HepG2 (cell line): ENCODE measurements around the gene KRT38.
A peak's percentile ranks its signal among the peaks of the same experiment; 100 is the strongest.

ENCODE experiments used
- CEBPB ChIP-seq: IDR thresholded peaks from 2 replicates; pipeline ENCODE4 v1.6.1; 2011; ENCODE audit warnings: low read depth, low read length, improper control_type of control experiment, borderline replicate concordance
- HNRNPL ChIP-seq: fragments of 200-400 bp; formaldehyde crosslinking; IDR thresholded peaks from 2 replicates; pipeline ENCODE4 v1.6.1; 2017; ENCODE audit warnings: mild to moderate bottlenecking, low read depth, low read length
- MXI1 ChIP-seq: IDR thresholded peaks from 3 replicates; pipeline ENCODE4 v1.6.1; 2012; ENCODE audit warnings: low read depth, low read length, inconsistent platforms, borderline replicate concordance
- POLR2A ChIP-seq, 2 experiments: IDR thresholded peaks; 2 replicates each; pipeline ENCODE4 v1.6.1; 2011; ENCODE audit warnings: low read depth in 2 of 2, low read length in 2 of 2, mild to moderate bottlenecking in 1 of 2, moderate library complexity in 1 of 2; ENCODE audit not compliant: insufficient read depth in 1 of 2
- SMC3 ChIP-seq: IDR thresholded peaks from 2 replicates; pipeline ENCODE4 v1.6.1; 2011; ENCODE audit warnings: low read length, improper control_type of control experiment
- ZIK1 ChIP-seq: sonication (generic); formaldehyde crosslinking; IDR thresholded peaks from 2 replicates; pipeline ENCODE4 v1.5.0; 2020; ENCODE audit warnings: mild to moderate bottlenecking, low read depth, missing genetic modification reagents, borderline replicate concordance
- TF ChIP-seq, protein P1 (sequence below): sonication (generic); formaldehyde crosslinking; IDR thresholded peaks from 2 replicates; pipeline ENCODE4 v1.8.1; 2022; ENCODE audit warnings: mild to moderate bottlenecking, missing genetic modification reagents
- TF ChIP-seq, protein P2 (sequence below), 2 experiments: sonication (generic) in 1 of 2; formaldehyde crosslinking in 1 of 2; IDR thresholded peaks; 2 replicates each; pipeline versions ENCODE4 v1.6.1 to v1.9.0; 2014 to 2022; ENCODE audit warnings: antibody characterized with exemption in 1 of 2, borderline replicate concordance in 1 of 2, inconsistent platforms in 1 of 2, low read depth in 1 of 2, missing genetic modification reagents in 1 of 2
- TF ChIP-seq, protein P3 (sequence below): sonication (generic); formaldehyde crosslinking; IDR thresholded peaks from 2 replicates; pipeline ENCODE4 v1.5.0; 2020; ENCODE audit warnings: mild to moderate bottlenecking, missing genetic modification reagents, moderate library complexity
- TF ChIP-seq, protein P4 (sequence below), 2 experiments: IDR thresholded peaks; 2 replicates each; pipeline ENCODE4 v1.6.1; 2011 to 2012; ENCODE audit warnings: low read length in 2 of 2, borderline replicate concordance in 1 of 2, low read depth in 1 of 2, mild to moderate bottlenecking in 1 of 2, moderate library complexity in 1 of 2
- TF ChIP-seq, protein P5 (sequence below): sonication (generic); formaldehyde crosslinking; IDR thresholded peaks from 2 replicates; pipeline ENCODE4 v1.8.1; 2023; ENCODE audit warnings: mild to moderate bottlenecking, missing genetic modification reagents

DNA sequence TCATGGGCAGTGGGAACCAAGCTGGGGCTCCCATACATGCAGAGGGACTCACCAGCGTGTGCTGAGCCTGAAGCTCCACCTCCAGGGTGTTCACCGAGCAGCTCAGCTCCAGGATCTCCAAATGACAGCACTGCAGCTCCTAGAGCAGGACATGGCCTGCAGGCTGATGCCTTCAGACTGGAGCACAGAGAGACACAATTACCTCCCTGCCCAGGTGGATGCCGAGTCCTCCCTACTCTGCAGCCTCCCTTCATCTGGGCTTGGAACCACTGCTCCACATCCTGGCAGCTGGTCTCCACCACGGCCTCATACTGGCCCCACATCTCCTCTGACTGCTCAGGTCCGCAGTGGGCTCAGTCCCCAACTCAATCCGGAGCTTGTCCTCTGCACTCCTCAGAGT is 8.2 kb upstream of the KRT38 start:
- no peak for TF ChIP-seq POLR2A (IDR thresholded peaks at IDR 0.05; ENCODE audit: insufficient read depth in 1 of 2, low read depth in 2 of 2, low read length in 2 of 2)
- no peak for TF ChIP-seq SMC3
- TF ChIP-seq HNRNPL = no peak
- TF ChIP-seq ZIK1 = no peak
- TF ChIP-seq, protein P1, sequence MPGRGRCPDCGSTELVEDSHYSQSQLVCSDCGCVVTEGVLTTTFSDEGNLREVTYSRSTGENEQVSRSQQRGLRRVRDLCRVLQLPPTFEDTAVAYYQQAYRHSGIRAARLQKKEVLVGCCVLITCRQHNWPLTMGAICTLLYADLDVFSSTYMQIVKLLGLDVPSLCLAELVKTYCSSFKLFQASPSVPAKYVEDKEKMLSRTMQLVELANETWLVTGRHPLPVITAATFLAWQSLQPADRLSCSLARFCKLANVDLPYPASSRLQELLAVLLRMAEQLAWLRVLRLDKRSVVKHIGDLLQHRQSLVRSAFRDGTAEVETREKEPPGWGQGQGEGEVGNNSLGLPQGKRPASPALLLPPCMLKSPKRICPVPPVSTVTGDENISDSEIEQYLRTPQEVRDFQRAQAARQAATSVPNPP (CRISPR knock-in tag) = no peak
- TF ChIP-seq, protein P2, sequence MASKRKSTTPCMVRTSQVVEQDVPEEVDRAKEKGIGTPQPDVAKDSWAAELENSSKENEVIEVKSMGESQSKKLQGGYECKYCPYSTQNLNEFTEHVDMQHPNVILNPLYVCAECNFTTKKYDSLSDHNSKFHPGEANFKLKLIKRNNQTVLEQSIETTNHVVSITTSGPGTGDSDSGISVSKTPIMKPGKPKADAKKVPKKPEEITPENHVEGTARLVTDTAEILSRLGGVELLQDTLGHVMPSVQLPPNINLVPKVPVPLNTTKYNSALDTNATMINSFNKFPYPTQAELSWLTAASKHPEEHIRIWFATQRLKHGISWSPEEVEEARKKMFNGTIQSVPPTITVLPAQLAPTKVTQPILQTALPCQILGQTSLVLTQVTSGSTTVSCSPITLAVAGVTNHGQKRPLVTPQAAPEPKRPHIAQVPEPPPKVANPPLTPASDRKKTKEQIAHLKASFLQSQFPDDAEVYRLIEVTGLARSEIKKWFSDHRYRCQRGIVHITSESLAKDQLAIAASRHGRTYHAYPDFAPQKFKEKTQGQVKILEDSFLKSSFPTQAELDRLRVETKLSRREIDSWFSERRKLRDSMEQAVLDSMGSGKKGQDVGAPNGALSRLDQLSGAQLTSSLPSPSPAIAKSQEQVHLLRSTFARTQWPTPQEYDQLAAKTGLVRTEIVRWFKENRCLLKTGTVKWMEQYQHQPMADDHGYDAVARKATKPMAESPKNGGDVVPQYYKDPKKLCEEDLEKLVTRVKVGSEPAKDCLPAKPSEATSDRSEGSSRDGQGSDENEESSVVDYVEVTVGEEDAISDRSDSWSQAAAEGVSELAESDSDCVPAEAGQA (IDR thresholded peaks at IDR 0.05; ENCODE audit: low read depth) = no peak
- TF ChIP-seq, protein P2 (CRISPR knock-in tag; IDR thresholded peaks at IDR 0.05; ENCODE audit: borderline replicate concordance) = no peak
- TF ChIP-seq, protein P3, sequence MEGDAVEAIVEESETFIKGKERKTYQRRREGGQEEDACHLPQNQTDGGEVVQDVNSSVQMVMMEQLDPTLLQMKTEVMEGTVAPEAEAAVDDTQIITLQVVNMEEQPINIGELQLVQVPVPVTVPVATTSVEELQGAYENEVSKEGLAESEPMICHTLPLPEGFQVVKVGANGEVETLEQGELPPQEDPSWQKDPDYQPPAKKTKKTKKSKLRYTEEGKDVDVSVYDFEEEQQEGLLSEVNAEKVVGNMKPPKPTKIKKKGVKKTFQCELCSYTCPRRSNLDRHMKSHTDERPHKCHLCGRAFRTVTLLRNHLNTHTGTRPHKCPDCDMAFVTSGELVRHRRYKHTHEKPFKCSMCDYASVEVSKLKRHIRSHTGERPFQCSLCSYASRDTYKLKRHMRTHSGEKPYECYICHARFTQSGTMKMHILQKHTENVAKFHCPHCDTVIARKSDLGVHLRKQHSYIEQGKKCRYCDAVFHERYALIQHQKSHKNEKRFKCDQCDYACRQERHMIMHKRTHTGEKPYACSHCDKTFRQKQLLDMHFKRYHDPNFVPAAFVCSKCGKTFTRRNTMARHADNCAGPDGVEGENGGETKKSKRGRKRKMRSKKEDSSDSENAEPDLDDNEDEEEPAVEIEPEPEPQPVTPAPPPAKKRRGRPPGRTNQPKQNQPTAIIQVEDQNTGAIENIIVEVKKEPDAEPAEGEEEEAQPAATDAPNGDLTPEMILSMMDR (CRISPR knock-in tag) = 0 out of 2 replicates have a peak, but pooled peaks have one; percentile 5
- no peak for TF ChIP-seq MXI1
- TF ChIP-seq, protein P4, sequence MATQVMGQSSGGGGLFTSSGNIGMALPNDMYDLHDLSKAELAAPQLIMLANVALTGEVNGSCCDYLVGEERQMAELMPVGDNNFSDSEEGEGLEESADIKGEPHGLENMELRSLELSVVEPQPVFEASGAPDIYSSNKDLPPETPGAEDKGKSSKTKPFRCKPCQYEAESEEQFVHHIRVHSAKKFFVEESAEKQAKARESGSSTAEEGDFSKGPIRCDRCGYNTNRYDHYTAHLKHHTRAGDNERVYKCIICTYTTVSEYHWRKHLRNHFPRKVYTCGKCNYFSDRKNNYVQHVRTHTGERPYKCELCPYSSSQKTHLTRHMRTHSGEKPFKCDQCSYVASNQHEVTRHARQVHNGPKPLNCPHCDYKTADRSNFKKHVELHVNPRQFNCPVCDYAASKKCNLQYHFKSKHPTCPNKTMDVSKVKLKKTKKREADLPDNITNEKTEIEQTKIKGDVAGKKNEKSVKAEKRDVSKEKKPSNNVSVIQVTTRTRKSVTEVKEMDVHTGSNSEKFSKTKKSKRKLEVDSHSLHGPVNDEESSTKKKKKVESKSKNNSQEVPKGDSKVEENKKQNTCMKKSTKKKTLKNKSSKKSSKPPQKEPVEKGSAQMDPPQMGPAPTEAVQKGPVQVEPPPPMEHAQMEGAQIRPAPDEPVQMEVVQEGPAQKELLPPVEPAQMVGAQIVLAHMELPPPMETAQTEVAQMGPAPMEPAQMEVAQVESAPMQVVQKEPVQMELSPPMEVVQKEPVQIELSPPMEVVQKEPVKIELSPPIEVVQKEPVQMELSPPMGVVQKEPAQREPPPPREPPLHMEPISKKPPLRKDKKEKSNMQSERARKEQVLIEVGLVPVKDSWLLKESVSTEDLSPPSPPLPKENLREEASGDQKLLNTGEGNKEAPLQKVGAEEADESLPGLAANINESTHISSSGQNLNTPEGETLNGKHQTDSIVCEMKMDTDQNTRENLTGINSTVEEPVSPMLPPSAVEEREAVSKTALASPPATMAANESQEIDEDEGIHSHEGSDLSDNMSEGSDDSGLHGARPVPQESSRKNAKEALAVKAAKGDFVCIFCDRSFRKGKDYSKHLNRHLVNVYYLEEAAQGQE (IDR thresholded peaks at IDR 0.05; ENCODE audit: borderline replicate concordance in 1 of 2, low read depth in 1 of 2, low read length in 2 of 2) = no peak
- TF ChIP-seq CEBPB = no peak
- TF ChIP-seq, protein P5, sequence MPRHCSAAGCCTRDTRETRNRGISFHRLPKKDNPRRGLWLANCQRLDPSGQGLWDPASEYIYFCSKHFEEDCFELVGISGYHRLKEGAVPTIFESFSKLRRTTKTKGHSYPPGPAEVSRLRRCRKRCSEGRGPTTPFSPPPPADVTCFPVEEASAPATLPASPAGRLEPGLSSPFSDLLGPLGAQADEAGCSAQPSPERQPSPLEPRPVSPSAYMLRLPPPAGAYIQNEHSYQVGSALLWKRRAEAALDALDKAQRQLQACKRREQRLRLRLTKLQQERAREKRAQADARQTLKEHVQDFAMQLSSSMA = no peak
